Measurements from ENCODE around the gene TPRA1. TPM values are rescaled to one million over a fixed set of nuclear protein-coding genes. Genes with fewer than 3 reads are reported as not detected.

TPRA1 gene
- polyA plus RNA-seq, 2 of the 4 experiments (the other 2 are of a cell fraction): 13.5 to 19.5 TPM

GRCh38 chr3:127640042-127640355 lies 49.5 kb upstream of the TPRA1 start:
- no peak overlapping the region for H3K4me2 ChIP-seq

More at GRCh38 chr3:127640042-127640355, 49.5 kb upstream of the TPRA1 start:
- DNase-seq (ENCODE audit: low read depth in 1 of 2, low spot score in 1 of 2): no peak
- ChIA-PET CTCF (interaction anchor here (3.5 kb wide), 1 partner anchor 12 kb away, joined by 13 read pairs; no protein-coding TSS in a partner anchor), POLR2A (no interaction called here)
- WGBS (ENCODE audit: missing lambda C conversion rate): no CpG with 5 or more reads among the region's 3 CpGs
- Histone ChIP-seq H3K27ac (no peak overlapping the region), H3K4me1 (no peaks in the 10 kb centered on the region), H3K4me3 (no peak overlapping the region), H3K9me3 (no peaks in the 10 kb centered on the region)
- no peak for FAIRE-seq
- TF ChIP-seq TFCP2L1 (CRISPR knock-in tag; IDR thresholded peaks at IDR 0.05) (no peak), SREBF2 (IDR thresholded peaks at IDR 0.05) (no peak), NR3C1 (IDR thresholded peaks at IDR 0.05) (no peak), ELK1 (IDR thresholded peaks at IDR 0.05; ENCODE audit: low read depth, low read length) (no peak), HMGXB4 (CRISPR knock-in tag; IDR thresholded peaks at IDR 0.05; ENCODE audit: borderline replicate concordance) (no peak), BCL3 (IDR thresholded peaks at IDR 0.05) (no peak), REST (IDR thresholded peaks at IDR 0.05) (no peak), FOXS1 (CRISPR knock-in tag; IDR thresholded peaks at IDR 0.05) (no peak), CBX8 (IDR thresholded peaks at IDR 0.05) (no peak)
- ATAC-seq: no peak

Measured in A549 (cell line).